GM23338 (cell line): ENCODE results near the gene NPAS3.

Experiments
- EZH2 ChIP-seq: fragments of 200-600 bp; sonication (generic); IDR thresholded peaks from one replicate; pipeline ENCODE4 v1.8.0; 2017; ENCODE audit warnings: antibody characterized with exemption, mild to moderate bottlenecking, low read depth; ENCODE audit not compliant: unreplicated experiment
- POLR2AphosphoS5 ChIP-seq: IDR thresholded peaks from 2 replicates; pipeline ENCODE4 v1.6.1; 2016; ENCODE audit warnings: antibody characterized with exemption, low read depth
- TF ChIP-seq, protein P1 (sequence below), 2 experiments: fragments of 200-600 bp in 1 of 2; sonication (generic) in 1 of 2; conservative IDR thresholded peaks; 2 replicates each; pipeline versions ENCODE4 v1.5.1 to v1.6.1; 2016 to 2017; ENCODE audit warnings: antibody characterized with exemption in 2 of 2, low read depth in 2 of 2, mild to moderate bottlenecking in 2 of 2, moderate library complexity in 1 of 2
- TF ChIP-seq, protein P2 (sequence below): IDR thresholded peaks from one replicate; pipeline ENCODE4 v1.6.1; 2018; ENCODE audit warnings: antibody characterized with exemption; ENCODE audit not compliant: unreplicated experiment

DNA sequence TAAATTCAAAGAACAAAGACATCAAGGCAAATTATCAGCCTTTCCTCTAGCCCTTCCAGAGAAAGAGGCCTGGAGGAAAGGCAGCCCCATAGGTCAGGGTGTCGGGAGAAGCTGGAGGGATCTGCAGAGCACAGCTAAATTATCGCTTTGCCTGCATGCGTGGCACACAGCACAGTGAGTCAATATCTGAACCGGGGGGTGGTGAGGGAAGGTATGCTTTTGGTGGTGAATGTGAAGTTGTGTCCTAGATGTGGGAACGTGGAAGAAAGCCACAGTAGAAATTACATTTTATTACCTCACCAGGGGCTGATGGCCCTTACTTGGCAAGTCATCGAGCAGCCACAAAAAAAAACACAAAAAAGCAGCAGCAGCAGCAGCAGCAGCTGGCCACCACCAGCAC is 769.0 kb downstream of the NPAS3 start:
- TF ChIP-seq POLR2AphosphoS5 (no peak), EZH2 (no peak)
- TF ChIP-seq, protein P1, sequence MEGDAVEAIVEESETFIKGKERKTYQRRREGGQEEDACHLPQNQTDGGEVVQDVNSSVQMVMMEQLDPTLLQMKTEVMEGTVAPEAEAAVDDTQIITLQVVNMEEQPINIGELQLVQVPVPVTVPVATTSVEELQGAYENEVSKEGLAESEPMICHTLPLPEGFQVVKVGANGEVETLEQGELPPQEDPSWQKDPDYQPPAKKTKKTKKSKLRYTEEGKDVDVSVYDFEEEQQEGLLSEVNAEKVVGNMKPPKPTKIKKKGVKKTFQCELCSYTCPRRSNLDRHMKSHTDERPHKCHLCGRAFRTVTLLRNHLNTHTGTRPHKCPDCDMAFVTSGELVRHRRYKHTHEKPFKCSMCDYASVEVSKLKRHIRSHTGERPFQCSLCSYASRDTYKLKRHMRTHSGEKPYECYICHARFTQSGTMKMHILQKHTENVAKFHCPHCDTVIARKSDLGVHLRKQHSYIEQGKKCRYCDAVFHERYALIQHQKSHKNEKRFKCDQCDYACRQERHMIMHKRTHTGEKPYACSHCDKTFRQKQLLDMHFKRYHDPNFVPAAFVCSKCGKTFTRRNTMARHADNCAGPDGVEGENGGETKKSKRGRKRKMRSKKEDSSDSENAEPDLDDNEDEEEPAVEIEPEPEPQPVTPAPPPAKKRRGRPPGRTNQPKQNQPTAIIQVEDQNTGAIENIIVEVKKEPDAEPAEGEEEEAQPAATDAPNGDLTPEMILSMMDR (conservative IDR thresholded peaks at IDR 0.05; ENCODE audit: low read depth in 2 of 2) = no peak
- TF ChIP-seq, protein P2, sequence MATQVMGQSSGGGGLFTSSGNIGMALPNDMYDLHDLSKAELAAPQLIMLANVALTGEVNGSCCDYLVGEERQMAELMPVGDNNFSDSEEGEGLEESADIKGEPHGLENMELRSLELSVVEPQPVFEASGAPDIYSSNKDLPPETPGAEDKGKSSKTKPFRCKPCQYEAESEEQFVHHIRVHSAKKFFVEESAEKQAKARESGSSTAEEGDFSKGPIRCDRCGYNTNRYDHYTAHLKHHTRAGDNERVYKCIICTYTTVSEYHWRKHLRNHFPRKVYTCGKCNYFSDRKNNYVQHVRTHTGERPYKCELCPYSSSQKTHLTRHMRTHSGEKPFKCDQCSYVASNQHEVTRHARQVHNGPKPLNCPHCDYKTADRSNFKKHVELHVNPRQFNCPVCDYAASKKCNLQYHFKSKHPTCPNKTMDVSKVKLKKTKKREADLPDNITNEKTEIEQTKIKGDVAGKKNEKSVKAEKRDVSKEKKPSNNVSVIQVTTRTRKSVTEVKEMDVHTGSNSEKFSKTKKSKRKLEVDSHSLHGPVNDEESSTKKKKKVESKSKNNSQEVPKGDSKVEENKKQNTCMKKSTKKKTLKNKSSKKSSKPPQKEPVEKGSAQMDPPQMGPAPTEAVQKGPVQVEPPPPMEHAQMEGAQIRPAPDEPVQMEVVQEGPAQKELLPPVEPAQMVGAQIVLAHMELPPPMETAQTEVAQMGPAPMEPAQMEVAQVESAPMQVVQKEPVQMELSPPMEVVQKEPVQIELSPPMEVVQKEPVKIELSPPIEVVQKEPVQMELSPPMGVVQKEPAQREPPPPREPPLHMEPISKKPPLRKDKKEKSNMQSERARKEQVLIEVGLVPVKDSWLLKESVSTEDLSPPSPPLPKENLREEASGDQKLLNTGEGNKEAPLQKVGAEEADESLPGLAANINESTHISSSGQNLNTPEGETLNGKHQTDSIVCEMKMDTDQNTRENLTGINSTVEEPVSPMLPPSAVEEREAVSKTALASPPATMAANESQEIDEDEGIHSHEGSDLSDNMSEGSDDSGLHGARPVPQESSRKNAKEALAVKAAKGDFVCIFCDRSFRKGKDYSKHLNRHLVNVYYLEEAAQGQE = no peak
